ENCODE measurements around the gene CAPN7.
A peak's percentile ranks its signal among the peaks of the same experiment; 100 is the strongest.

CAPN7 gene

DNA sequence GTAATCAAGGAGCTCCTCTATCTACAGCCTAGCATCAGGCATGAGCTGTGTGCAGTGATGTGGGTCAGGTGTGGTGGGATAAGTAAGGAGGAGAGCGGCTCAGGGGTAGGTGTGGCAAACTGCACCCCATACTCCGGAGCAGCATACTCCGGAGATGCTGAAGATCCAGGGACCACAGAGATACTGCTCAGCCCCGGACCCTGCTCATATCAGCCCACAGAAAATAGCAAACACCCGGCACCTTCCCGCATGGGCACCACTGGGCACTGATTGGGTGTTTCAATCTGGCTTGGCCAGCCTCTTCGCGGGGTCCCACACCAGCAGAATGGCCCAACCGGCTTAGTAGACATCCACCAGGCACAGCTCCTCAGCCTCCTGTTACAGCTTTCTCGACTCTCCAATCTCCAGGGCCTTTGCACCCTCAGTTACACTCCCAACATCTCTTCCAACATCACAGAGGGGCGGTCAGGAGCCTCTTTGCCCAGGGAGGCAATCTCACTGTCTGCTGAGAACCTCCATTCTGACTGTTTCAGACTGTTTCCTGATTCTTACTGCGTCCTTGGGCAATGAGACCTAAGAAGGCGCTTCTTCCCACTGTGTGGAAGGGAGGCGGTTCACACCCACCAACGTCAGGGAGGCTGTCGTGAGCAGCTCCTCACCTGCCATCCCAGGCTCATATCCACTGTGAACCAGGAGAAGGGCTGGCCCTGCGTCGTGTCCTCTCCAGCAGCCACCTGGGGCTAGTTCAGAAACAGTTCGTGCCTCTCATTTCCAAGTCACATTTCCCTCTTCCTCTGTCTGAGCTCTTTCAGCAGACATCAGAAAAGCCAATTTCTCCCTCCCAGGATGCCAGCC lies 59.8 kb downstream of the CAPN7 start:
- TF ChIP-seq, protein P1, sequence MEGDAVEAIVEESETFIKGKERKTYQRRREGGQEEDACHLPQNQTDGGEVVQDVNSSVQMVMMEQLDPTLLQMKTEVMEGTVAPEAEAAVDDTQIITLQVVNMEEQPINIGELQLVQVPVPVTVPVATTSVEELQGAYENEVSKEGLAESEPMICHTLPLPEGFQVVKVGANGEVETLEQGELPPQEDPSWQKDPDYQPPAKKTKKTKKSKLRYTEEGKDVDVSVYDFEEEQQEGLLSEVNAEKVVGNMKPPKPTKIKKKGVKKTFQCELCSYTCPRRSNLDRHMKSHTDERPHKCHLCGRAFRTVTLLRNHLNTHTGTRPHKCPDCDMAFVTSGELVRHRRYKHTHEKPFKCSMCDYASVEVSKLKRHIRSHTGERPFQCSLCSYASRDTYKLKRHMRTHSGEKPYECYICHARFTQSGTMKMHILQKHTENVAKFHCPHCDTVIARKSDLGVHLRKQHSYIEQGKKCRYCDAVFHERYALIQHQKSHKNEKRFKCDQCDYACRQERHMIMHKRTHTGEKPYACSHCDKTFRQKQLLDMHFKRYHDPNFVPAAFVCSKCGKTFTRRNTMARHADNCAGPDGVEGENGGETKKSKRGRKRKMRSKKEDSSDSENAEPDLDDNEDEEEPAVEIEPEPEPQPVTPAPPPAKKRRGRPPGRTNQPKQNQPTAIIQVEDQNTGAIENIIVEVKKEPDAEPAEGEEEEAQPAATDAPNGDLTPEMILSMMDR (IDR thresholded peaks at IDR 0.05; ENCODE audit: insufficient read depth, low read depth, low read length, missing control alignments), result no peak
- DNase-seq (ENCODE audit: low read depth), result no peak
- no peak overlapping the region for H3K4me3 ChIP-seq (ENCODE audit: low read depth, low read length)

- TF ChIP-seq, protein P1 (IDR thresholded peaks at IDR 0.05; ENCODE audit: insufficient read depth, low read depth, low read length, missing control alignments), result no peak
- H3K4me3 ChIP-seq (ENCODE audit: low read depth, low read length), result no peak overlapping the region
- no peak for DNase-seq (ENCODE audit: low read depth)
These were observed 60.7 kb downstream of the CAPN7 start for GRCh38 chr3:15266510-15267376.

DNA sequence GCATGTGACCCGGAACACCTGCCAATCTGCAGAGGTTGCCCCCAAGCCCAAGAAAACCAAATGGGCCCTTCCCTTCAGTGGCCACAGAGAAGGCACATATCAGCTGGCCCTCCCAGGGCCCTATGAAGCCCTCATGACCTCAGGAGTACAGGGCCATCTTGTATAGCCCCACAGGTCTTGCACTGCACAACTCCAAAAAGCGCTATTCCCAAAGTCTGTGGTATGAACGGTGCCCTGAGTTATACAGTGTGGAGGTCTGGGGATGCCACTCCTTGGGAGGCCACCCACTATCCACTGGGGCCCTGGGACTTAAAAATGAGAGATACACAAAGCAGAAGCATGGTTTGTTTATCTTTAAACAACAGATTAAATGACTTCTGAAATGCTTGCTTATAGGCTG lies 61.5 kb downstream of the CAPN7 start:
- no peak for DNase-seq (ENCODE audit: low read depth)
- no peak overlapping the region for H3K4me3 ChIP-seq (ENCODE audit: low read depth, low read length)
- TF ChIP-seq, protein P1 (IDR thresholded peaks at IDR 0.05; ENCODE audit: insufficient read depth, low read depth, low read length, missing control alignments), result no peak

DNA sequence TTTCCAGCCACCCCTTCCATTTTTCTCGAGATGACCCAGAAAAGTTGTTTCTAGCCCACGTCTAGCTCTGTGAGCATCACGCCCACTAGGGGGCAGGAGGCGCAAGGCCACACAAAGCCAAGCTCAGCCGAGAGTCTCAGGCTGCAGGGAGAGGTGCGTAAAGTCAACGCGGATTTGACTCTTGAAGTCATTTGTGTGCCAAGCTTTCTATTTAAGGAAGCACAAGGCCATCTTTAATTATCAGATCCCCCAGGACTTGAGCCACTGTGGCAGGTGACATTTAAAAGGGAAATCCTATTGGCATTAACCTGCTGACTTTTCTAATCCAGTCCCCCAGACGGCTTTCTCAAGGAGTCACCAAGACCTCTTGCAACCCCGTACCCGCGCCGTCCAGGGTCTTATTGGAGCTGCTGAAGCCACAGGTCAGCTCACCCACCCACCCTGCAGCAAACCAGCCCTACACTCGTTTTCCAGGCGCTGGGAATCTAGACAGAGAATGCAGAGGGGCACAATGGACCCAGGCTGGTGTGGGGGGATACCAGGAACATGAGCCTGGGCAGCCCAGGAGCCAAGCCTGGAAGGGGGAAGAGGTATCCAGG lies 62.1 kb downstream of the CAPN7 start:
- DNase-seq (ENCODE audit: low read depth), result peak; percentile 93
- TF ChIP-seq, protein P1 (IDR thresholded peaks at IDR 0.05; ENCODE audit: insufficient read depth, low read depth, low read length, missing control alignments), result peak; percentile 97
- no peak overlapping the region for H3K4me3 ChIP-seq (ENCODE audit: low read depth, low read length)

DNA sequence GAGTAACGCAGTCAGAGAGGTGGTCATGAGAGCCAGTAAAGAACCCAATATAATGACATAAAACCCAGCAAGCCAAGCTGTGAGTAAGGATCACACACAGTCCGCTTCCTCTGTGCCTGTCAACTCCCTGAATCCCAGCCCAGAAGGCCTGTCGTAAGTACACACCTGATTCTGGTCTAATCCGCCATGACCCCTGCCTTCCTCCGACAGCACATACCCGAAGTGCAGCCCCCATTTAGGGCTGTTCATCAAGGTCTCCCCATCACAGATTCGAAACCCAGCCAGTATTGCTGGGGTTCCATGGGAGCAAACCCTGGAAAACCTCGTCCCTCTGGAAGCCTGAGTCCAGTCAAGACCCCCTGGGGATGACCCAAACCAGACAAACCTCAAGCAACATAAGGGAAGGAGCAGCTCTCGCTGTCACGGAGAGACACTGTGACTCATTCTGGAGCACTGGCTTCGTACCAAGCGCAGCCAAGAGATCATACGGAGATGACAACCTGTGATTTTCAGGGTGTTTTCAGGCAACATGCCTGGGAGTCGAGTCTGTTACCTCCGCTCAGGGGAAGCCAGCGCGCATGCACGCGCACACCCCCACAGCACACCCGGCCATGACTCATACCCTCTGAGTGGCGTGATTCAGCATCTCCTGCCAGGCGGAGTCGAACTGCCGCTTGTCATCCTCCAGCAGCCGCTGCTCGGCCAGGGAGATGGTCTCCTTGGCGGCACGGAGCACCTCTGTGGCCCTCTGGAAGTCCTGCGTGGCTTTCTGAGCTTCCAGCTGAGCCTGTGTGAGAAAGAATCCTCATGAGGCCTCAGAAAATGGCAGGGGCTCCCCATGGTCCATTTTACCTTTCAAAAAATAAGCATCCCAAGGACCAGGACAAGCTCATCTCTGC lies 63.3 kb downstream of the CAPN7 start:
- TF ChIP-seq, protein P1 (IDR thresholded peaks at IDR 0.05; ENCODE audit: insufficient read depth, low read depth, low read length, missing control alignments), result no peak
- DNase-seq (ENCODE audit: low read depth), result peak; percentile 94
- H3K4me3 ChIP-seq (ENCODE audit: low read depth, low read length), result peak overlapping the region; percentile 39

DNA sequence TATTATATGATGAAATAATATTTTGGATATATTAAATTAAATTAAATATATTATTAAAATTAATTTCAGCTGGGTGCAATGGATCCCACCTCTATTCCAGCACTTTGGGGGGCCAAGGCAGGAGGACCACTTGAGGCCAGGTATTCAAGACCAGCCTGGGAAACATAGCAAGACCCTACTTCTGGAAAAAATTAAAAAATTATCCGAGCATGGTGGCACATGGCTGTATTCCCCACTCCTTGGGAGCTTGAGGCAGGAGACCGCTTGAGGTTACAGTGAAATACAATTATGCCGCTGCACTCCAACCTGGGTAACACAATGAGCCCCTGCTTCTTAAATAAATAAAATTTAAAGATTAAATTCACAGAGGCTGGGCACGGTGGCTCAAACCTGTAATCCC lies 65.0 kb downstream of the CAPN7 start:
- H3K4me3 ChIP-seq (ENCODE audit: low read depth, low read length), result peak overlapping the region; percentile 28; the same call in 1 of the 2 replicates
- TF ChIP-seq, protein P1 (IDR thresholded peaks at IDR 0.05; ENCODE audit: insufficient read depth, low read depth, low read length, missing control alignments), result no peak
- no peak for DNase-seq (ENCODE audit: low read depth)

Measured in GM12865 (cell line).